Spleen (tissue), 11 donors: ENCODE data around the gene TRIM23. TPM values are rescaled to one million over a fixed set of nuclear protein-coding genes. Genes with fewer than 3 reads are reported as not detected.

Experiments
- DNase-seq: peaks from one replicate; pipeline ENCODE4 v3.0.0-alpha.2; 2020
- H3K27ac ChIP-seq, 8 donors: fragments of 200-600 bp; sonication (generic) in 7 of 8; 1 replicate in 4 of 8; 2 replicates in 4 of 8; pipeline versions ENCODE4 v1.5.0 to v1.8.0; 2016 to 2021; ENCODE audit warnings: inconsistent platforms in 4 of 8, mild to moderate bottlenecking in 4 of 8, moderate library complexity in 1 of 8
- H3K27me3 ChIP-seq, 7 donors: fragments of 200-600 bp; sonication (generic) in 6 of 7; replicated peaks in 1 of 7; 1 replicate in 4 of 7; 2 replicates in 3 of 7; pipeline versions ENCODE4 v1.5.0 to v1.8.0; 2016 to 2021; ENCODE audit warnings: inconsistent platforms in 3 of 7, mild to moderate bottlenecking in 1 of 7
- H3K36me3 ChIP-seq, 6 donors: fragments of 200-600 bp; sonication (generic) in 5 of 6; 1 replicate in 4 of 6; 2 replicates in 2 of 6; pipeline versions ENCODE4 v1.5.0 to v1.8.0; 2016 to 2021; ENCODE audit warnings: inconsistent platforms in 2 of 6
- H3K4me1 ChIP-seq, 6 donors: fragments of 200-600 bp; sonication (generic) in 5 of 6; 1 replicate in 3 of 6; 2 replicates in 3 of 6; pipeline versions ENCODE4 v1.5.0 to v1.8.0; 2016 to 2021; ENCODE audit warnings: inconsistent platforms in 3 of 6
- H3K4me3 ChIP-seq, 8 donors: fragments of 200-600 bp; sonication (generic) in 7 of 8; 1 replicate in 4 of 8; 2 replicates in 4 of 8; pipeline versions ENCODE4 v1.5.0 to v1.8.0; 2016 to 2021; ENCODE audit warnings: inconsistent platforms in 4 of 8, mild to moderate bottlenecking in 4 of 8, moderate library complexity in 2 of 8
- H3K9me3 ChIP-seq, 8 donors: fragments of 200-600 bp; sonication (generic) in 7 of 8; 1 replicate in 4 of 8; 2 replicates in 4 of 8; pipeline versions ENCODE4 v1.5.0 to v1.8.0; 2016 to 2021; ENCODE audit warnings: inconsistent platforms in 4 of 8
- POLR2A ChIP-seq, 3 donors: fragments of 450-650 bp; IDR thresholded peaks; one replicate each; pipeline ENCODE4 v1.5.1; 2017; ENCODE audit warnings: antibody characterized with exemption in 3 of 3, mild to moderate bottlenecking in 1 of 3
- POLR2AphosphoS5 ChIP-seq, 3 donors: sonication (generic); formaldehyde crosslinking; IDR thresholded peaks; one replicate each; pipeline ENCODE4 v1.5.1; 2017; ENCODE audit warnings: antibody characterized with exemption in 3 of 3
- WGBS, 5 donors: extraction: QIAGEN DNeasy Blood & Tissue Kit in 3 of 5; methylation state at CpG; one replicate each; pipeline versions ENCODE4 v1.1.5 to v1.1.7; 2013 to 2018; 5-methylcytosine and 5-hydroxymethylcytosine counted together
- intact Hi-C: fragments of 100-400 bp; cut with DNase I; formaldehyde crosslinking; loops from one replicate; pipeline ENCODE4 v1.15.0; 2023; ENCODE audit warnings: low total_unique reads
- polyA plus RNA-seq, 3 donors: library from polyadenylated mRNA; stranded (reverse); fragments of 200-250 nt; gene quantifications; one replicate each; pipeline ENCODE4 v1.2.1, GENCODE V29; 2013
- total RNA-seq, 7 donors: library from RNA; depleted of rRNA in 3 of 7; stranded (reverse); fragments of >200 nt in 3 of 7; fragmentation: NEBNext Ultra II Directional in 4 of 7; extraction: Animal tissue kit (Norgen Biotek cat#: 25700) in 4 of 7; gene quantifications; one replicate each; pipeline versions ENCODE4 v1.1.0 to v1.2.1, GENCODE V29; 2016 to 2021
- TF ChIP-seq, protein P1 (sequence below), 11 experiments: fragments of 200-600 bp in 7 of 11; fragments of 450-650 bp in 4 of 11; sonication (generic) in 4 of 11; IDR thresholded peaks in 8 of 11; conservative IDR thresholded peaks in 3 of 11; 1 replicate in 7 of 11; 2 replicates in 4 of 11; pipeline versions ENCODE4 v1.4.0 to v1.8.0; 2016 to 2021; ENCODE audit warnings: antibody characterized with exemption in 11 of 11, inconsistent platforms in 4 of 11, mild to moderate bottlenecking in 1 of 11
- donor health status: healthy with polysubstance abuse.
- donor health status: DM: no; HTN: no; CAD: no; lungs with moderate emphysema.
- donor health status: DM: no; HTN: no; CAD: no.
- donor health status: Bipolar disorder and iron deficiency.
- donor health status: healthy.
- donor health status: DM: no; HTN: no; CAD: no.
- donor health status: DM: yes; HTN: yes; CAD: no.

The TRIM23 gene
- total and polyA plus RNA-seq, 10 donors = 3.3 to 24.2 (median 16.4) TPM

DNA sequence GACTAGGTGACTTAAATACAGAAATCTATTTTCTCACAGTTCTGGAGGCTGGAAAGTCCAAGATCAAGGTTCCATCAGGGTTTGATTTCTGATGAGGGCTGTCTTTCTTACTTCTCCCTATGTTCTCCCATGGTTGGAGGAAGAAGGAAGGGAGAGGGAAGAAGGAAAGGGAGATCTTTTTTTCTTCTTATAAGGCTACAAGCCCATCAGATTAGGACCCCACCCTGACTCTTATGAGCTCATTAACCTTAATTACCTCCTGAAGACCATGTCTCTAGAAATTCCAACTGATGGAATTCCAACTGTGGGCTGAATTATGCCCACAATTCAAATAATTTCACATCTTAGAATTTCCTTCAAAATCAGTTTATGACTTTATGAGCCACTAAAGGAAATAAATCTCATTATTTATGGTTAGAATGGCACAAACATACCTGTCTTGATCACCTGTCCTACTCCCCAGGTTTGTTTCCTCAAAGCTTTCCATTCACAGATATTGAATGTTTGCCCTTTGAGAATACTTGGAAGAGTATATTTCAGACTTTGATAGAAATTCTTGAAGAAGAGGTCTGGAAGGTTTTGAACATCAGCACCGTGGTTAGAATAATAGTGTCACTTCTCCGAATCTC lies 53.4 kb downstream of the TRIM23 start:
- Histone ChIP-seq H3K27me3 (no peaks in the 10 kb centered on the region), H3K36me3 (peaks cover 0 to 87% (median 35%) of the 10 kb centered on the region in 6 donors), H3K9me3 (no peaks in the 10 kb centered on the region), H3K4me3 (no peak overlapping the region), H3K4me1 (peaks cover 0 to 52% (median 10%) of the 10 kb centered on the region in 6 donors), H3K27ac (no peak overlapping the region)
- TF ChIP-seq, protein P1, sequence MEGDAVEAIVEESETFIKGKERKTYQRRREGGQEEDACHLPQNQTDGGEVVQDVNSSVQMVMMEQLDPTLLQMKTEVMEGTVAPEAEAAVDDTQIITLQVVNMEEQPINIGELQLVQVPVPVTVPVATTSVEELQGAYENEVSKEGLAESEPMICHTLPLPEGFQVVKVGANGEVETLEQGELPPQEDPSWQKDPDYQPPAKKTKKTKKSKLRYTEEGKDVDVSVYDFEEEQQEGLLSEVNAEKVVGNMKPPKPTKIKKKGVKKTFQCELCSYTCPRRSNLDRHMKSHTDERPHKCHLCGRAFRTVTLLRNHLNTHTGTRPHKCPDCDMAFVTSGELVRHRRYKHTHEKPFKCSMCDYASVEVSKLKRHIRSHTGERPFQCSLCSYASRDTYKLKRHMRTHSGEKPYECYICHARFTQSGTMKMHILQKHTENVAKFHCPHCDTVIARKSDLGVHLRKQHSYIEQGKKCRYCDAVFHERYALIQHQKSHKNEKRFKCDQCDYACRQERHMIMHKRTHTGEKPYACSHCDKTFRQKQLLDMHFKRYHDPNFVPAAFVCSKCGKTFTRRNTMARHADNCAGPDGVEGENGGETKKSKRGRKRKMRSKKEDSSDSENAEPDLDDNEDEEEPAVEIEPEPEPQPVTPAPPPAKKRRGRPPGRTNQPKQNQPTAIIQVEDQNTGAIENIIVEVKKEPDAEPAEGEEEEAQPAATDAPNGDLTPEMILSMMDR (IDR thresholded peaks at IDR 0.05 in 8 of 11, conservative IDR thresholded peaks at IDR 0.05 in 3 of 11) = no peak
- TF ChIP-seq POLR2A (IDR thresholded peaks at IDR 0.05) (no peak), POLR2AphosphoS5 (IDR thresholded peaks at IDR 0.05) (no peak)
- WGBS, 5 donors = 92 to 97% (median 96%) methylated on average over 2 of the region's 2 CpGs
- intact Hi-C loops = no loop called here
- DNase-seq = no peak

DNA sequence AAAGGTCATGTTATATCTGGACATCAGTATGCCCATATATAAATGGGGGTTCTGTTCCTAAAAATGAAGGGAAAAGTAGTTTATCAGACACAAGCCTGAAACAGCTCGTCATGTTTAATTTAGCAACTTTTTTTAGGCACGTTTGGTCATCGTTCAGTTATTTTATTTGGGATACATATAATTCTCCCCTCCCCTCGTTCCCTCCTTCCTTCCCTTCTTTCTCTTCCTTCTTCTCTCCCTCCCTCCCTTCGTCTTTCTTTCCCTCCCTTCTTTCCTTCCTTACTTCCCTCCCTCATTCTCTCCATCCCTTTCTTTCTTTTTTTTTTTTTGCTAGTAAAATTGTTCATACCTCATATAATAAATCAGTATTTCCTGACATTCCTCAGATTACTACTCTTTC lies 57.6 kb downstream of the TRIM23 start:
- DNase-seq = no peak
- Histone ChIP-seq H3K9me3 (no peaks in the 10 kb centered on the region), H3K27ac (no peak overlapping the region), H3K4me1 (peaks cover 13 to 82% (median 46%) of the 10 kb centered on the region in 6 donors), H3K27me3 (no peaks in the 10 kb centered on the region), H3K36me3 (peaks cover 0 to 50% (median 12%) of the 10 kb centered on the region in 6 donors), H3K4me3 (no peak overlapping the region)
- intact Hi-C loops = no loop called here
- TF ChIP-seq POLR2A (IDR thresholded peaks at IDR 0.05) (no peak), POLR2AphosphoS5 (IDR thresholded peaks at IDR 0.05) (no peak)
- TF ChIP-seq, protein P1 (IDR thresholded peaks at IDR 0.05 in 8 of 11, conservative IDR thresholded peaks at IDR 0.05 in 3 of 11) = no peak
- 76 to 82% (median 81%) methylated on average over 5 of the region's 5 CpGs for WGBS, 5 donors

- H3K4me1 ChIP-seq = peaks cover 13 to 75% (median 46%) of the 10 kb centered on the region in 6 donors
- no peaks in the 10 kb centered on the region for H3K9me3 ChIP-seq
- intact Hi-C loops = no loop called here
- H3K27me3 ChIP-seq = no peaks in the 10 kb centered on the region
- H3K4me3 ChIP-seq = peak overlapping the region; percentile 76 to 99 (median 86)
- 2 to 12% (median 10%) methylated on average over 11 of the region's 11 CpGs for WGBS, 5 donors
- TF ChIP-seq POLR2AphosphoS5 (IDR thresholded peaks at IDR 0.05) = no peak
- TF ChIP-seq, protein P1 (IDR thresholded peaks at IDR 0.05 in 8 of 11, conservative IDR thresholded peaks at IDR 0.05 in 3 of 11) = no peak
- TF ChIP-seq POLR2A (IDR thresholded peaks at IDR 0.05) = no peak
- peaks cover 0 to 24% (median 0%) of the 10 kb centered on the region in 6 donors for H3K36me3 ChIP-seq
- DNase-seq = no peak
- H3K27ac ChIP-seq = peak overlapping the region; percentile 83 to 95 (median 90)
Observed at GRCh38 chr5:65563777-65564176, 60.4 kb downstream of the TRIM23 start.
